Activated CD4-positive, alpha-beta T cell treated with anti-CD3 and anti-CD28 coated beads for 4 hours (primary cell): ENCODE measurements around the gene DGKD.

Source experiments
- DNase-seq, 2 donors: peaks; one replicate each; pipeline ENCODE4 v3.0.0-alpha.2; 2020

Gene DGKD

DNA sequence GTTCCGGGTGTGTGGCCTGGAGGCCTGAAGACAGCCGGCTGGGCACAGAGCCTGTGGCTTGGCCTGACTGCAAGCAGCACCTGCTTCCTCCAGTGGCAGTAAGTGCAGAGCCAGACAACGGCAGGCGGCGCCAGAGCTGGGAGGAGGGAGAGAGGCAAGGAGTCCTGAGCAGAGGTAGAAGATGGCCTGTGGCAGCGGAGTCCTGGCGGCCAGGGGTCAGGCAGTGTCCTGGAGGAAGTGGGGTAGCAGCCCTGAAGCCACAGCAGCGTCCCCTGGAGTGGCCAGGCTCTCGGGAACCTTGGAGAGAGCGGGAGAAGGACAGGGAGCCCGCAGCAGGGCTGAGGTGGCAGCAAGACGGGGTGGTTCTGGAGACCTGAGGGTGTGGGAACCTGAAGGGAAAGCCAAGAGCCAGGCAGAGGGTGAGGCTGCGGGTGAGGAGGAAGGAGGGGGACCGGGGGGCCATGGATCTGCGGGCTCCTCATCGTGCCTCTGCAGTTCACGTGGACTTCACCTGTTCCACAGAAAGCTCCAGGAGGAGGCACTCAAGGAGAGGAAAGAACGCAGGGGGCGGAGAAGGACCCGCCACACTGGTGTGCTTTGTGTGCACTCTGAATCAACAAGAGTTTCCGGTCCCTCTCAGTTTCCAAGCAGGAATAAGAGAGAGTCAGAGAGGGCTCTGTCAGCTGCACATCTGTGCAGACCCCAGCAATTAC, 126.4 kb downstream of the DGKD start:
- DNase-seq = no peak

DNA sequence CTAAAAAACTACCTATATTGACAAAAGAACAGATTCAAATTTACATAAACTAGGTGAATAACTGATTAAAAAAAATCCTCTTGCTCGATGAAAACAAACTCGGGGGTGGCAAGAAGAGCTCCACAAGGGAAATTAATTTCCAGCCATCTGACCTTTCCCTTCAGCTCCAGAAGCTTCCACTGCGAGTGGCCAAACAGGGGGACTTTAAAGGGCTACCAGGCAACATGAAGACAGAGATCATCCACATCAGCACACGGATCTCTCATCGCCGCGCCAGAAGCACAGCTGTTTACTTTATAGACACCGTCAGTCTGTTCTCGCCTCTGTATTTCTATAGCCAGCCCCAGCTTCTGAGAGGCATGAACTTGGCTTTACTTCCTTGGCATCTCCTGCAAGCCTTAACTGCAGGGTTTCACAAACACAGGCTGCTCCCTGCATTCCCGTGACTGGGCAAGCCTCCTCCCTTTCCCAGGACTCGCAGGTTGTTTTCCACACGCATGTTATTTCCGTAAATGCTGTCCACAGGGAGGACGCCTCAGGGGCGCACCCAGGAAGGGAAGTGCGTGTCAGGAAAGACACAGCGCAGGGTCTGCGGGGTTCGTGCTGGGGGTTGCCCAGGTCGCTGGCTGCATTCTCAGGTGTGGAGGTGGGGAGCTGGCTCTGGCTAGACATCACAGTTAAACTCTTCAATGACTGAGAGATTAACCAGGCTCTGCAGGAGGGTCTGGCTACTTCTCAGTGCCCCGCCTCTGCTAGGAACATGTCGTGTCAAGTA, 127.3 kb downstream of the DGKD start:
- DNase-seq = no peak

DNA sequence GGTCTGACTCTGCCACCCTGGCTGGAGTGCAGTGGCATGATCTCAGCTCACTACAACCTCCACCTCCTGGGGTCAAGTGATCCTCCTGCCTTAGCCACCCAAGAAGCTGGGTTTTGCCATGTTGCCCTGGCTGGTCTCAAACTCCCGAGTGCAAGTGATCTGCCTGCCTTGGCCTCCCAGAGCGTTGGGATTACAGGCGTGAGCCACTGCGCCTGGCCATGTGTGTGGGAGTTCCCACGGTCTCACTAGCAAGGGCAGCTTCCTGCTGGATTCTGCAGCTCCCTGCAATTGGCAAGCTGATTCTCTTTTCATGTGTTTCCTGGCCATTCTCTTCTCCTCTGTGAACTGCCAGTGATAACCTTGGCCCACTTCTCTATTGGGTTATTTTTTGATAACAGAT, 128.3 kb downstream of the DGKD start:
- no peak for DNase-seq

DNA sequence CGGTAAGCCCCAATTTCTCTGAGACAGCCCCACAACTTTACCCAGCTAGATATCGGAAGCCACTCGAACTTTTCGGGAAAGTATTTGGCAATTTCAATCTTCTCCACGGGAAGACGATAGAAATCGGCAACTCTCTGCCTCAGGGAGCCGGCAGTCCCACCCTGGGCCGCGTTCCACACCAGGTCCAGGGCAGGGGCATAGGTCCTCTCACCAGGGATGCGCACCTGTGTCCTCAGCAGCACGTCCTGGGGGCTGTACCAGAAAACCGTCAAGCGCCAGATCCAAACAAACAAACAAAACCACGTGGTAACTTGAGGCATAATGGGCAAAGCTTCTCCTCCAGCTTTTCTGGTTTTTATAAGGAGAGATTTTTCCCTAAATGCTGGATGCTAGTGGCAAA, 131.4 kb downstream of the DGKD start:
- no peak for DNase-seq

DNA sequence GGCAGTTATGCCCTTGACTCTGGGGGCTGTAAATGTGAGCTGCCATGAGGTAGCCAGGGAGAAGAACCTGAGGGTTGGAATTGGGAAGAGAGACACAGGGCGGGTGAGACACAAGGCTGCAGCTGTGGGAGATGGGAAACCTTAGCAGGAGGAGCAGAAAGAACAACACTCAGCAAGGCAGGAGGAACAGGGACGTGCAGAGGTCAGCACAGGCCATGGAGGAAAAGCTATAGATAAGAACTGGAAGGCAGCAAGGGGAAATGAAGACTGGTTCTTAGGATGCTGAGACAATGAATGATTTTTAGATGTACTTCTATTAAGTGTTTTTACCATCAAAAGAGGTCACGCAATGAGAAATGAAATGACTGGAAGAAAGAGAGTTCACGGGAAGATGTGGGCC, 132.1 kb downstream of the DGKD start:
- DNase-seq = no peak

DNA sequence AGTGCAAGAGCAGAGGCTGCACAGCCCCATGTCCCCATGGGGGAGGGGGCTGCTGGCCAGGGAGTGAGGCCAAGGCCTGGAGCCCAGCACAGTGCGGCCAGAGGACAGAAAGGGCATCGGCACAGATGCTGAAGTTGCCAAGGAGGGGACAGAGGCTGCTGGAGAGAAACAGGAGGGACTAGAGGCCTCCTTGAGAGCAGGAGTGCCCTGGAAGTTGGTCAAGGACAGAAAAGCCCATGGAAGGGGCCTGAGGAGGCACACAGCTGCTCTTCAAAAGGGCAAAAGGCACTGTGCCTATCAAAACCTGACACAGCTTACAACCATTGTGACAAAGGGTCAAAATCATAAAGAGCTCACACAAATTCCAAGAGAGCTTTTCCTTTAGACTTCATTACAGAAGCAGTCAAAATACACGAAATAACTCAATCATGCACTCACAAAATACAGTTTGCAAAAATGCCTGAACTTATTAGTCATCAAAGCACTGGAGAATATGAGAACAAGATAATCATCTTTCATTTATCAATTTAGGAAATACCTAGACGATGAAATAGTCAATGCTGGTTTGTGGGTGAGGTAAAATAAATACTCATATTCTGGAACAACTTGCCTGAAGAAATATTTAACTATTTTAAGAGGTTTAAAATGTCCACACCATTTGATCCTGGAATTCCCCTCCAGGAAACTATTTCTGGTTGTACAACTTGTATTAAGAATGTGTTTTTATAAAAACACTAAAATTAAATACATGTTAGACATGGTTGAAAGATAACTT, 132.7 kb downstream of the DGKD start:
- no peak for DNase-seq

DNA sequence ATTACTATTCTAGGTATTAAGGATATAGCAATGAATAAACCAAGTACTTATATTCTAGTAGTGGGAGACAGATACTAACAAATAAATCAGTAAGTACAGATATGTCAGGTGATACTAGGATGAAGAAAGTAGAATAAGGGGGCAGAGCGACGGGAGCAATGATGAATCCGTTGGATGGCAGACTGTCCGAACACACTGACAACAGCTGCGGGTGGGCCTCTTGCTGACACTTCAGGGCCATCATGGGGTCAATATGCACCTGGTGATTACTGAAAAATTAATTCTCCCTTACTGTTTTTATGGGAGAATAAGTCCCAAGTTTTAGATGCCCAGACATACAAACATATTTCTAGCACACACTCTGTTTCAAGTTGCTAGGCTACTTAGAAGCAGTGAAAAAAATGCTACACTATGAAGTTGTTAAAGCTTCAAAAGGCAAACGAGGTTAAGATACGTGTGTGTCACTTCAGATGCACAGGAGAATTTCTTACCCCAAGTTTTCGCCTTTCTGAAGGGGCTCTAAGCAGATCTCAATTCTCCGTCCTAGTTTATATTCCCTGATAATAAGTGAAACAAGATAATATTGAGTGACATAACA, 133.6 kb downstream of the DGKD start:
- no peak for DNase-seq

DNA sequence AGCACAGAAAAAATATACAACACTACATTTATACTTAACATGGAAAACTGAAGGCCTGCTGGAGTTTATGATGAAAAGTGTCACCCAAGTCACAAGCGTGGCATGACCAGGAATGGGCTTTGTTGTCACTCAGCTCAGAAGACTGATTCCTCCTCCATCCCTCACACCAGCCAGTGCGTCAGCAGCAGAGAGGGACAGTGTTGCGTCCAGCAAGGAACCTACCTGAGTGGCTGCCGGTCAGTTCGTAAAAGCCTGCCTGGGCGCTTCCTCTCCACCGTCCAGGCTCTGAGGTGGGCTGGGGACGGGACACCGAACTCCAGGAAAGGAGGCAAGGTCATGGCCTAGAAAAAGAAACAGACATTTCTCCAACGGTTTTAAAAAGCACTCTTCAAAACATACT, 134.8 kb downstream of the DGKD start:
- no peak for DNase-seq

DNA sequence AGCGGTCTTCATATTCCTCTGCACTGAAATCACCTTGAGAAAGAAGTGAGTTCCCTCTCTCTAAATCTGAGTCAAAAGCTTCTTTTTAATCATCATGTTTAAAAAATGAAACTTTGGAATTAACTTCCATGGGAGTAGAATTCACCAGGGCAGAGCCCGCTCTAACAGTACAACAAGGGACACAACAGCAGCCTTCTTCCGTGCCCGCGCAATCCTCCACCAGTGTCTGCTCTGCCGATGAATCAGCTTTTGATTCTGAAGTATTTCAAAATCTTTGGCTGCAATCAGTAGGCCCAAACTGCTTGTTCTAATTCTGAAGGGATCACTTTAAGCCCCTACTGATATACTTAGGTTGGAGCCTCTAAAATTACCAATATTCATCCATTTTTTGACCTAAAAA, 135.4 kb downstream of the DGKD start:
- DNase-seq = no peak

DNA sequence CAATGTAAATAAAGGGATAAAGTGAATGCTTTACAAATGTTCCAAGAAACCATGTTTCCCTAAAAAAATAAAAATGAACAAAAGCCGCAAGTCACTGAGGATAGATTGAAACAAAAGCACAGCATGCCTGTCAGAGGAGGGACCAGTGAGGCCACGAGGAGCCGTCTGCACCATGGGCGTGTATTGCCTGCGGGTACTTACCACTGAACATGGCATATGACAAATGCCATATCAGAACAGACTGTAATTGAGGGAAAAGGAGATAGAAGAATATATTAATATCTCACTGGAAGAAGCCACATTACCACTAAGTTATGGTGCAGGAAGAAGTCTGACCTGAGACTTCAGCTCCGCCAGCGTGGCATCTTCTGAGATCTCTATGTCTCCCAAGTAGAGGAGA, 136.5 kb downstream of the DGKD start:
- no peak for DNase-seq

DNA sequence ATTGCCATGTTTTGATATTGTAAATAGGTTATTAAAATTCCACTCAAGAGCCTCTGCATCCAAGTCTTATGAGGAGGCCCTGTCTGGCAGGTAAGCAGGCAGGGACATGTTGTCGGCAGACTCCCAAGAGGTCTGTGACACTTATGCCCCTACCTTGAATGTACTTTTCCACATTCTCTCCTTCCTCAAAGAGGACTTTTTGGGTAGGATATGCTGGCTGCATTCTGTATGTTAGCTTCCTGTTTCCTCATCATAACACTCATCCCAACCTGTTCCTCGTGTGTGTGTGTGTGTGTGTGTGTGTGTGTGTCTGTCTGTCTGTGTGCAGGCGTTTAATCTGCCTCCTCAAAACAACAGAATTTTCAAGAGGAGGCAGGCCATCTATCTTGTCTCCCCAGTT, 137.0 kb downstream of the DGKD start:
- DNase-seq = no peak

DNA sequence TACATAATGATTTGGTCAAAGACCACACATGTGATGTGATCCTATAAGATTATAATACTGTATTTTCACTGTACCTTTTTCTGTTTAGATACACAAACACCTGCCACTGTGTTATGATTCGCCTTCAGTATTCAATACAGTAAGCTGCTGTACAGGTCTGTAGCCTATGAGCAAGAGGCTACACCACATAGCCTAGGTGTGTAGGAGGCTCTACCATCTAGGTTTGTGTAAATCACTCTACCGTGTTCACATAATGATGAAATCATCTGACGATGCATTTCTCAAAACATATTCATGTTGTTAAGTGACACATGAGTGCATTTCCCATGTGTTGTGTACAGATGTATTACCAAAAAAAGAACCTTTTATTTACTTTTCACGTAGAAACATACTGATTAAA, 137.8 kb downstream of the DGKD start:
- DNase-seq = no peak

DNA sequence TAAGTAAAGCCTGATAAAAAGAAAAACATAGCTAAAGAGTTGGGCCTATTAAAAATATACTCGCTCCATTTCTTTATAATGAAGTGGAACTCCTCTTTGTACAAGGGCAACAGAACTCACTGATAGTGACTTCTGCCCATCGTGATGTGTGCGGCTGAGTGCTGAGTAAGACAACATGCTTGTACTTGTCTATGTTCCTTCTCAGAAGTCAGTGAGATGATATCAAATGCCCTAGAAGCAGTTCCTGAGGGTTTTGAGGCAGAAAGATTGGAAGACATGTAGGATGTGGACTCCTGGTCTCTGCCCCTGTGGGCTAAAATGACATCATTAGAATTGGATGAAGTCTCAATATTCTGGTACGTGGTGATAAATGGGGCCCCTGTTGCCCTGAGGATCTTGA, 138.5 kb downstream of the DGKD start:
- DNase-seq = no peak

DNA sequence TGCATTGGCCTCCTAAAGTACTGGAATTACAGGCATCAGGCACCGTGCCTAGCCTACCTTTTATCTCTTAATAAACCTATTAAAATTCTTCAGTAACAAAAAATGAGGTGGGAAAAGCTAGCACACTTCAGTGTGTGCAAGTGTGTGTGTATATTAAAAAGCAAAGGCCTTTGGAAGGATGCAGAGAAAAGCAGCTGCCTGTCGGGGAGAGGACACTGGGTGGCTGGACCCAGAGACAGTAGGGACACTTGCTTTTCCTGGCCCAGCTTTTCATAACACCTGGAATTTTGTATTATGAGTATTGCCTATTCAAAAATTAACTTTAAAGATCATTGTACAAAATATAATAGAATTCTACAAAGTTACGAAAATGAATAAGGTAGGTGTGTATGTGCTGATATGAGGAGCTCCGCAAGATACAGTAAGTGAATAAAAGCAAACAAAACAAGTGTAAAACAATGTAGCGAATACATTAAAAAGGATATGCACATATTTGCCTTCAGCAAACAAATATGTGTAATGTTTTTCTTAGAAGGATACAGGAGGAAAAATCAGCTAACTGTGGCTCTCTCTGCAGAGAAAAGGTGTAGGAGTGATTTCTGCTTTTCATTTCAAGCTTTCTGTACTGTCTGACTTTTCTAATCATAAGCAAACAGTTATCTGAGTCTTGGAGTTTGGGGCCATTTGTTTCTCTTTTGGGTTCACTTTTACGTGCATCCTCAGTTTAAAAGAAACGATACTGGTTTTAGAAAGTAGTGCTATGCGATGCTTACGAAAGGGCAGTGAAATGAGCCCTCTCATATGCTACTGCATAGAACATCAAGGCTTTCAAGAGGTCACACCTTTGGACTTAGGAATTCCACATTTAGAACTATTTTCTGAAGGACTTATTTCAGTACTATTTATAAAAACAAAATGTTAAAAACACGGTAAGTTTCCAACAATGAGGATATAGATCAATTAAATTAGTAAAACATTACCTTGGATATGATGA, 141.5 kb downstream of the DGKD start:
- DNase-seq = no peak

DNA sequence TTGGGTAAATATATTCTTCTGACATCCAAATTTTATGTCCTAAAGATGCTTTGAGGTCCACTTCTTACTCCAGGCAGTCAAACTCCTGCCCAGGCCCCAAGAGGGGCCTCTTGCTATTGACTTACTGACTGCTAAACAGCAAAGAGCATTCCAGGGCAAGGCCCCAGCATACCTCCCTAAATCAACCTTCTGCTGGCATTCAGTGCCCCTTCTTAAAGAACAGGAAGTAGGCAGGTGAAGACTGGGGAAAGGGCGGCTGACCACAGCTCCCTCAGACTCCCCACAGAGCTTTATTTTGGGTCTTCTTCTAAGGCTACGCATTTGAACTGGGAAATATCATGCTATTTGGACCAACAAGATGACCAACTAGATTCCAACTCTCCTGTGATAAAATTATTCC, 143.4 kb downstream of the DGKD start:
- no peak for DNase-seq

DNA sequence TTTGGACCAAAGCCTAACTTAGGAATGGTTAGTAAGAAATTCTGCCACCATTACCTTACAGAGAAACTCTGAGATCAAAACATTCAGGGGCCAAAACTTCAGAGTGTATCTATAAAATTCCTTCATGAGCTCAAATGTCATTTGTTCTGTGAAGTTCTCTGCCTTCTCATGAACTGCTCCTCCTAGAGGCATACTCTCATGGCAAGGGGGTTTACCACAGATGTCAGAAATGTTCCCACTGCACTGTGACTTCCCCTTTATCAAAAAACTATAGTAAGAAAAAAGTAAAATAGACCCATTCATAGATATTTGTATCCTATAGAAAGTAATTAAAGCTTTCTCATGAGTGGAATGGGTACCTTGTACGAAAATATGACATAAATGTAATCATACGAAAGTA, 143.8 kb downstream of the DGKD start:
- DNase-seq = no peak

DNA sequence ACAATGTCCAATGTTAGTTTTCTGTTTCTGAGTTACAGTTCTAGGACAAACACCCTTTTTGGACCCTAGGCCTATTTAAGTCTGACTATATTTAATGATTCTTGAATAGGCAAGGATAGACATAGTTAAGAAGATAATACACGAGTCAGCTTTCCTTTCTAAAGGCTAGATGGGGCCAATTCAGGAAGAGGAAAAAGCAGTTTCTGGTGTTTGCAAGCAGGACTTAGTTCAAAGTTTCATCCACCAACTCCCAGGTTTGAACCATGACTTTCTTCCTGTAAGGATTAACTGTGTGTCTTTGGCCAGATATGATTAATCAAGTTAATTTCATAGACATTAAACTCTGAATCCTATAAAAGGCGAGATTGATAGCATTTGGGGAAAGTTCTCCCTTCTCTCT, 145.6 kb downstream of the DGKD start:
- DNase-seq = no peak

DNA sequence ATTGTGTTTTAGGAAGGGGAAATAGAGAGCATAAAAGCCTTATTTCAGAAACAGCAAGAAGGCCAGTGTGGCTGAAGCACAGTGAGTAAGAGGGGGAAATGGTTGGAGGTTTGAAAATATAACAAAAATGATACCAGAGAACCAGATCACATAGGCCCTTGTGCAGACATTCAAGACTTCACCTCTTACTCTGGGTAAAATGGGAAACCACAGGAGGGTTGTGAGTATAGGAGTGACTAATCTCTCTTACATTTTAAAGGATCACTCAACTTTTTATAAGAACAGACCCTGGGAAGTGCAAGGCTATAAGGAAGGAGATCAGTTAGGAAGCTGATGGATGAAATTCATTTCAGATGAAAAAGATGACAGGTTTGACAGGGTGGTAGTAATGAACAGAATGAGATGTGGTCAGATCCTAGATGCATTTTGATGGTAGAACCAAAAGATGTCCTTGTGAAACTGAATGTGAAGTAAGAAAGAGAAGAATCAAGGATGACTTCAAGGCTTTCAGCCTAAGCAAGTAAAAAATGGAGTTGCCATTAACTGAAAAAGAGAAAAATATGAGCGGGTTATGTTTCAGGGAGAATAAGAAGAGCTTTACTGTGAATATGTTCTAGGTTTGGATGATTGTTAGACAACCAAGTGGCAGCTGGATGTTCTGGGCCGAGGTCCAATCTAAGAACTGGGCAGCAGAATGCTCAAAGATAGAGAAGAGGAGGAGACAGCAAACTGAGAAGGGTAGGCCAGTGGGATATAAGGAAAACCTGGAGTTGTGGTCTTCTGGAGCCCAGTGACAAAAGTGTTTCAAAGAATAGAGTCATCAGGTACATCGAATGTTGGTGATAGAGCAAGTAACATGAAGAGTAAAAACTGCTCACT, 147.1 kb downstream of the DGKD start:
- no peak for DNase-seq

DNA sequence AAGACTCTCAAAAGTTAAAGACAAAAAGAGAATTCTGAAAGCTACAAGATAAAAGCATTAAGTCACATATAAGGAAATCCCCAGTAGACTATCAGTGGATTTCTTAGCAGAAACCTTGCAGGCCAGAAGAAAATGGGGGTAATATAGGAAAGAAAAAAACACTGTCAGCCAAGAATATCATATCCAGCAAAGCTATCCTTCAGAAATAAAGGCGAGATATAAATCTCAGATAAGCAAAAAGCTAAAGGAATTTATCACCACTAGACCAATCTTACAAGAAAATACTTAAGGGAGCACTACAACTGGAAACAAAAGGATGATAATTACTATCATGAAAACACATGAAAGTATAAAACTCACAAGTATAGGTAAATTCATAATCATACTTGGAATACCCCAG, 149.2 kb downstream of the DGKD start:
- DNase-seq = no peak

DNA sequence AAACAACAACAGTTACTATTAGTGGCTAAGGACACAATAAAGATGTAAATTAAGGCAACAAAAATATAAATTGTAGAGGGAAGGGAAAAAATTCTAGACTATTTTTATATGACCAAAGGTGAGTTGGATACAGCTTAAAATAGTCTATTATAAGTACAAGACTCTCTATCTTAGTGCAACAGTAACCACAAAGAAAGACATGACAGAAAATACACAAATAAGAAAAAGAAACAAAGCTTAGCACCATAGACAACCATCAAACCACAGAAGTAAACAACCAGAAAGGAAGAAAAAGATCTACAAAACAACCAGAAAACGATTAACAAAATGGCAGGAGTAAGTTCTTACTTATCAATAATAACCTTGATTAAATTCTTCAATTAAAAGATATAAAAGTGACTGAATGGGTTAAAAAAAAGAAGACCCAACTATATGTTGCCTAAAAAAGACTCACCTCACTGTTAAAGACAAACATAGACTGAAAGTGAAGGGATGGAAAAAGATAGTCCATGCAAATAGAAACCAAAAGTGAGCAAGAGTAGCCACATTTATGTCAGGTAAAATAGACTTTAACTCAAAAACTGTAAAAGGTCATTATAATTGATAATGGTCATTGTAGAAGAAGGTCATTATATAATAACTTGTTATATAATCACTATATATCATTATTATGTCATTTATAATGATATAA, 149.8 kb downstream of the DGKD start:
- no peak for DNase-seq
